ENCODE data around the gene CHST4. TPM values are rescaled to one million over a fixed set of nuclear protein-coding genes. Genes with fewer than 3 reads are reported as not detected.

The CHST4 gene
- polyA plus RNA-seq, 1 of the 3 experiments (the other 2 are of a cell fraction): 0.08 TPM

DNA sequence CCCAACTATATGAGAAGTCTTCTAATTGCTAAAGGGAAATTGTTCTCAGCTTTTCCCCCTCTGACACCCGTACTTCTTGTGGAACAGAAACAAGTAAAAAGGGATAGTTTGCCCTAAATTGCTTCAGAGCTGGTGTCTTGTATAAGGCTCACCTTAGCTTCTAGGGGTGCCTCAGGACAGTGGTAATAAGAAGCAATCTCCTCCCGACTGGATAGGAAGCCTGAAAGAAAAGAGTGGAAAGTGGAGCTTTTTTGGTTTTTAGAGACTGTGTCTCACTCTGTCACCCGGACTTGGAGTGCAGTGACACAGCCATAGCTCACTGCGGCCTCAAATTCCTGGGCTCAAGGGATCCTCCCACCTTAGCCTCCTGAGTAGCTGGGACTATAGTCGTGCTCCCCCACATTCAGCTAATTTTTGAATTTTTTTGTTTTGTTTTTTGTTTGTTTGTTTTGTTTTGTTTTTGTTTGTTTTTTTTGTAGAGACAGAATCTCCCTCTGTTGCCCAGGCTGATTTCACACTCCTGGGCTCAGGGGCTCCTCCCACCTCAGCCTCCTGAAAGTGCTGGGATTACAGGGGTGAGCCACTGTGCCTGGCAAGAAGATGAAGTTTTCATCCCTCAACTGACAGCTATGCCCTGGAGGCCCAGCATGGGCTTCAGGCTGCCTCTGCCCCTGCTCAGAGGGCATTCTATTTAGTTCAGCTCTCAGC, 47.3 kb downstream of the CHST4 start:
- H3K4me3 ChIP-seq (ENCODE audit: low read depth in 2 of 2, low read length in 1 of 2): no peak overlapping the region
- TF ChIP-seq USF2 (IDR thresholded peaks at IDR 0.05; ENCODE audit: borderline replicate concordance, low read depth, low read length) (no peak), USF1 (IDR thresholded peaks at IDR 0.05; ENCODE audit: borderline replicate concordance, low read depth) (no peak), NFIC (IDR thresholded peaks at IDR 0.05; ENCODE audit: borderline replicate concordance) (no peak), EZH2phosphoT487 (IDR thresholded peaks at IDR 0.05; ENCODE audit: borderline replicate concordance, low read depth) (no peak), POLR2AphosphoS5 (IDR thresholded peaks at IDR 0.05; ENCODE audit: low read depth, low read length) (no peak), TAF1 (IDR thresholded peaks at IDR 0.05; ENCODE audit: borderline replicate concordance, low read depth, low read length) (no peak), MXI1 (IDR thresholded peaks at IDR 0.05; ENCODE audit: low read depth, low read length) (no peak), YY1 (IDR thresholded peaks at IDR 0.05; ENCODE audit: low read depth) (no peak), MEF2A (IDR thresholded peaks at IDR 0.05; ENCODE audit: borderline replicate concordance, low read depth) (no peak), RCOR1 (IDR thresholded peaks at IDR 0.05; ENCODE audit: low read length) (no peak), GATA2 (CRISPR knock-in tag; IDR thresholded peaks at IDR 0.05) (no peak), RAD21 (IDR thresholded peaks at IDR 0.05; ENCODE audit: low read length) (no peak), ZBTB33 (IDR thresholded peaks at IDR 0.05; ENCODE audit: borderline replicate concordance, low read depth) (no peak), FOXJ3 (CRISPR knock-in tag; IDR thresholded peaks at IDR 0.05) (no peak), EP300 (IDR thresholded peaks at IDR 0.05; ENCODE audit: borderline replicate concordance in 1 of 2, low read depth in 1 of 2, low read length in 1 of 2) (no peak), SIN3A (IDR thresholded peaks at IDR 0.05; ENCODE audit: borderline replicate concordance, low read depth, low read length) (no peak), CTCF (IDR thresholded peaks at IDR 0.05) (no peak)
- TF ChIP-seq, protein P1, sequence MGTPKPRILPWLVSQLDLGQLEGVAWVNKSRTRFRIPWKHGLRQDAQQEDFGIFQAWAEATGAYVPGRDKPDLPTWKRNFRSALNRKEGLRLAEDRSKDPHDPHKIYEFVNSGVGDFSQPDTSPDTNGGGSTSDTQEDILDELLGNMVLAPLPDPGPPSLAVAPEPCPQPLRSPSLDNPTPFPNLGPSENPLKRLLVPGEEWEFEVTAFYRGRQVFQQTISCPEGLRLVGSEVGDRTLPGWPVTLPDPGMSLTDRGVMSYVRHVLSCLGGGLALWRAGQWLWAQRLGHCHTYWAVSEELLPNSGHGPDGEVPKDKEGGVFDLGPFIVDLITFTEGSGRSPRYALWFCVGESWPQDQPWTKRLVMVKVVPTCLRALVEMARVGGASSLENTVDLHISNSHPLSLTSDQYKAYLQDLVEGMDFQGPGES (IDR thresholded peaks at IDR 0.05; ENCODE audit: low read depth, low read length): no peak
- no peak overlapping the region for H2AFZ ChIP-seq (ENCODE audit: low read depth)
- no peak overlapping the region for H3K9ac ChIP-seq
- H3K4me2 ChIP-seq: no peak overlapping the region
- H3K79me2 ChIP-seq (ENCODE audit: insufficient read depth): no peaks in the 10 kb centered on the region
- H3F3A ChIP-seq (replicated peaks; ENCODE audit: insufficient read depth): no peaks in the 10 kb centered on the region
- peaks cover 32% of the 10 kb centered on the region; the same call in 1 of the 2 replicates for H3K27me3 ChIP-seq (ENCODE audit: insufficient read depth)
- H3K9me2 ChIP-seq: no peaks in the 10 kb centered on the region
- no peaks in the 10 kb centered on the region for H4K20me1 ChIP-seq (ENCODE audit: insufficient read depth)
- no peak for DNase-seq
- POLR2A ChIA-PET: no interaction called here
- H3K9me3 ChIP-seq: no peaks in the 10 kb centered on the region
- H3K27ac ChIP-seq (ENCODE audit: low read depth in 2 of 2, low read length in 1 of 2): no peak overlapping the region
- CTCF ChIA-PET: interaction anchor here (0.6 to 2.2 kb wide), 4 partner anchors 9 to 212 kb away, joined by 3 to 11 read pairs (median 6); no protein-coding TSS in a partner anchor
- no peaks in the 10 kb centered on the region for H3K36me3 ChIP-seq (replicated peaks in 1 of 2; ENCODE audit: control insufficient read depth in 1 of 2, insufficient read depth in 2 of 2, low read length in 1 of 2)
- H3K4me1 ChIP-seq (ENCODE audit: control insufficient read depth in 1 of 2, insufficient read depth in 2 of 2, low read depth in 1 of 2, low read length in 1 of 2): no peaks in the 10 kb centered on the region
- 28% methylated on average over 5 of the region's 5 CpGs for WGBS (ENCODE audit: low lambda C conversion rate)

Data from SK-N-SH (cell line).